ENCODE data around the gene ARAF.
A peak's percentile ranks its signal among the peaks of the same experiment; 100 is the strongest.

The ARAF gene

GRCh38 chrX:47566841-47567240 lies 5.8 kb downstream of the ARAF start:
- no peak overlapping the region for H3K4me3 ChIP-seq (ENCODE audit: low read depth in 1 of 2, low read length in 2 of 2)
- no peak overlapping the region for H3K9ac ChIP-seq (ENCODE audit: low read length)
- no peak overlapping the region for H3K27ac ChIP-seq (ENCODE audit: low read depth, low read length)
- H3K4me1 ChIP-seq (ENCODE audit: insufficient read depth, low read length): no peaks in the 10 kb centered on the region
- H3K27me3 ChIP-seq (ENCODE audit: control insufficient read depth in 1 of 2, insufficient read depth in 2 of 2, low read length in 2 of 2): peaks cover 0 to 6% of the 10 kb centered on the region in 2 donors
- no peaks in the 10 kb centered on the region for H3K9me3 ChIP-seq (ENCODE audit: low read length)
- peaks cover 52% of the 10 kb centered on the region for H3K36me3 ChIP-seq (ENCODE audit: insufficient read depth, low read length)

GRCh38 chrX:47568656-47569295 lies 7.8 kb downstream of the ARAF start:
- Histone ChIP-seq H3K36me3 (ENCODE audit: insufficient read depth, low read length) (peaks cover 47% of the 10 kb centered on the region), H3K27me3 (ENCODE audit: control insufficient read depth in 1 of 2, insufficient read depth in 2 of 2, low read length in 2 of 2) (peaks cover 0 to 18% of the 10 kb centered on the region in 2 donors), H3K4me1 (ENCODE audit: insufficient read depth, low read length) (peaks cover 7% of the 10 kb centered on the region), H3K9me3 (ENCODE audit: low read length) (no peaks in the 10 kb centered on the region), H3K9ac (ENCODE audit: low read length) (no peak overlapping the region), H3K4me3 (ENCODE audit: low read depth in 1 of 2, low read length in 2 of 2) (no peak overlapping the region), H3K27ac (ENCODE audit: low read depth, low read length) (no peak overlapping the region)

- no peaks in the 10 kb centered on the region for H3K9me3 ChIP-seq (ENCODE audit: low read length)
- peaks cover 7% of the 10 kb centered on the region for H3K4me1 ChIP-seq (ENCODE audit: insufficient read depth, low read length)
- peaks cover 39% of the 10 kb centered on the region for H3K36me3 ChIP-seq (ENCODE audit: insufficient read depth, low read length)
- H3K9ac ChIP-seq (ENCODE audit: low read length): no peak overlapping the region
- H3K4me3 ChIP-seq (ENCODE audit: low read depth in 1 of 2, low read length in 2 of 2): no peak overlapping the region
- H3K27me3 ChIP-seq (ENCODE audit: control insufficient read depth in 1 of 2, insufficient read depth in 2 of 2, low read length in 2 of 2): peaks cover 0 to 27% of the 10 kb centered on the region in 2 donors
- H3K27ac ChIP-seq (ENCODE audit: low read depth, low read length): no peak overlapping the region
These were observed 9.8 kb downstream of the ARAF start for GRCh38 chrX:47570794-47571193.

GRCh38 chrX:47571215-47571614 lies 10.2 kb downstream of the ARAF start:
- H3K27me3 ChIP-seq (ENCODE audit: control insufficient read depth in 1 of 2, insufficient read depth in 2 of 2, low read length in 2 of 2): peaks cover 0 to 27% of the 10 kb centered on the region in 2 donors
- peaks cover 39% of the 10 kb centered on the region for H3K36me3 ChIP-seq (ENCODE audit: insufficient read depth, low read length)
- no peak overlapping the region for H3K9ac ChIP-seq (ENCODE audit: low read length)
- no peak overlapping the region for H3K27ac ChIP-seq (ENCODE audit: low read depth, low read length)
- H3K9me3 ChIP-seq (ENCODE audit: low read length): no peaks in the 10 kb centered on the region
- peaks cover 7% of the 10 kb centered on the region for H3K4me1 ChIP-seq (ENCODE audit: insufficient read depth, low read length)
- H3K4me3 ChIP-seq (ENCODE audit: low read depth in 1 of 2, low read length in 2 of 2): no peak overlapping the region

GRCh38 chrX:47571896-47572295 lies 10.9 kb downstream of the ARAF start:
- peaks cover 0 to 27% of the 10 kb centered on the region in 2 donors for H3K27me3 ChIP-seq (ENCODE audit: control insufficient read depth in 1 of 2, insufficient read depth in 2 of 2, low read length in 2 of 2)
- no peak overlapping the region for H3K9ac ChIP-seq (ENCODE audit: low read length)
- H3K36me3 ChIP-seq (ENCODE audit: insufficient read depth, low read length): peaks cover 34% of the 10 kb centered on the region
- no peak overlapping the region for H3K4me3 ChIP-seq (ENCODE audit: low read depth in 1 of 2, low read length in 2 of 2)
- peaks cover 7% of the 10 kb centered on the region for H3K4me1 ChIP-seq (ENCODE audit: insufficient read depth, low read length)
- H3K27ac ChIP-seq (ENCODE audit: low read depth, low read length): no peak overlapping the region
- H3K9me3 ChIP-seq (ENCODE audit: low read length): no peaks in the 10 kb centered on the region

GRCh38 chrX:47572773-47573340 lies 11.9 kb downstream of the ARAF start:
- Histone ChIP-seq H3K27ac (ENCODE audit: low read depth, low read length) (no peak overlapping the region), H3K27me3 (ENCODE audit: control insufficient read depth in 1 of 2, insufficient read depth in 2 of 2, low read length in 2 of 2) (peaks cover 0 to 27% of the 10 kb centered on the region in 2 donors), H3K36me3 (ENCODE audit: insufficient read depth, low read length) (peaks cover 25% of the 10 kb centered on the region), H3K9me3 (ENCODE audit: low read length) (no peaks in the 10 kb centered on the region), H3K4me3 (ENCODE audit: low read depth in 1 of 2, low read length in 2 of 2) (no peak overlapping the region), H3K4me1 (ENCODE audit: insufficient read depth, low read length) (peaks cover 7% of the 10 kb centered on the region), H3K9ac (ENCODE audit: low read length) (no peak overlapping the region)

- peak overlapping the region in 1 of 2 donors; percentile 35 for H3K4me3 ChIP-seq (ENCODE audit: low read depth in 1 of 2, low read length in 2 of 2)
- H3K27ac ChIP-seq (ENCODE audit: low read depth, low read length): no peak overlapping the region
- H3K9me3 ChIP-seq (ENCODE audit: low read length): no peaks in the 10 kb centered on the region
- H3K36me3 ChIP-seq (ENCODE audit: insufficient read depth, low read length): peaks cover 18% of the 10 kb centered on the region
- no peak overlapping the region for H3K9ac ChIP-seq (ENCODE audit: low read length)
- H3K4me1 ChIP-seq (ENCODE audit: insufficient read depth, low read length): peaks cover 7% of the 10 kb centered on the region
- H3K27me3 ChIP-seq (ENCODE audit: control insufficient read depth in 1 of 2, insufficient read depth in 2 of 2, low read length in 2 of 2): peaks cover 0 to 27% of the 10 kb centered on the region in 2 donors
These were observed 12.5 kb downstream of the ARAF start for GRCh38 chrX:47573341-47574075.

- Histone ChIP-seq H3K9ac (ENCODE audit: low read length) (no peak overlapping the region), H3K4me1 (ENCODE audit: insufficient read depth, low read length) (peaks cover 7% of the 10 kb centered on the region), H3K4me3 (ENCODE audit: low read depth in 1 of 2, low read length in 2 of 2) (peak overlapping the region in 1 of 2 donors; percentile 35), H3K27ac (ENCODE audit: low read depth, low read length) (no peak overlapping the region), H3K36me3 (ENCODE audit: insufficient read depth, low read length) (peaks cover 13% of the 10 kb centered on the region), H3K27me3 (ENCODE audit: control insufficient read depth in 1 of 2, insufficient read depth in 2 of 2, low read length in 2 of 2) (peaks cover 0 to 27% of the 10 kb centered on the region in 2 donors), H3K9me3 (ENCODE audit: low read length) (no peaks in the 10 kb centered on the region)
These were observed 13.1 kb downstream of the ARAF start for GRCh38 chrX:47574076-47574546.

GRCh38 chrX:47574547-47575301 lies 13.7 kb downstream of the ARAF start:
- Histone ChIP-seq H3K36me3 (ENCODE audit: insufficient read depth, low read length) (peaks cover 7% of the 10 kb centered on the region), H3K9ac (ENCODE audit: low read length) (no peak overlapping the region), H3K9me3 (ENCODE audit: low read length) (no peaks in the 10 kb centered on the region), H3K27me3 (ENCODE audit: control insufficient read depth in 1 of 2, insufficient read depth in 2 of 2, low read length in 2 of 2) (peaks cover 0 to 27% of the 10 kb centered on the region in 2 donors), H3K27ac (ENCODE audit: low read depth, low read length) (no peak overlapping the region), H3K4me1 (ENCODE audit: insufficient read depth, low read length) (peaks cover 7% of the 10 kb centered on the region), H3K4me3 (ENCODE audit: low read depth in 1 of 2, low read length in 2 of 2) (no peak overlapping the region)

GRCh38 chrX:47576021-47576898 lies 15.3 kb downstream of the ARAF start:
- H3K4me3 ChIP-seq (ENCODE audit: low read depth in 1 of 2, low read length in 2 of 2): no peak overlapping the region
- H3K4me1 ChIP-seq (ENCODE audit: insufficient read depth, low read length): peaks cover 7% of the 10 kb centered on the region
- peaks cover 0 to 27% of the 10 kb centered on the region in 2 donors for H3K27me3 ChIP-seq (ENCODE audit: control insufficient read depth in 1 of 2, insufficient read depth in 2 of 2, low read length in 2 of 2)
- no peaks in the 10 kb centered on the region for H3K36me3 ChIP-seq (ENCODE audit: insufficient read depth, low read length)
- H3K27ac ChIP-seq (ENCODE audit: low read depth, low read length): no peak overlapping the region
- H3K9me3 ChIP-seq (ENCODE audit: low read length): no peaks in the 10 kb centered on the region
- H3K9ac ChIP-seq (ENCODE audit: low read length): no peak overlapping the region

All from muscle layer of colon (tissue), 2 donors.